GM19468 (cell line): Measurements from ENCODE around the gene PPP3CA.

Experiments used
- ATAC-seq: cut with Tn5 transposase; IDR thresholded peaks from one replicate; pipeline ENCODE4 v1.9.1; 2021; ENCODE audit warnings: mild to moderate bottlenecking, moderate library complexity, moderate number of reproducible peaks; ENCODE audit not compliant: unreplicated experiment; ENCODE audit errors: extremely low read depth

Gene PPP3CA

GRCh38 chr4:101291198-101291597 is 56.1 kb downstream of the PPP3CA start:
- no peak for ATAC-seq

- no peak for ATAC-seq
Measured at GRCh38 chr4:101290654-101291053, 56.7 kb downstream of the PPP3CA start.

- no peak for ATAC-seq
Measured at GRCh38 chr4:101289306-101289705, 58.0 kb downstream of the PPP3CA start.

GRCh38 chr4:101288365-101289145 is 58.8 kb downstream of the PPP3CA start:
- ATAC-seq: no peak

GRCh38 chr4:101287324-101287723 is 60.0 kb downstream of the PPP3CA start:
- ATAC-seq: no peak

- ATAC-seq: no peak
Measured at GRCh38 chr4:101286663-101287062, 60.7 kb downstream of the PPP3CA start.

- no peak for ATAC-seq
Measured at GRCh38 chr4:101285985-101286384, 61.3 kb downstream of the PPP3CA start.

GRCh38 chr4:101284546-101284945 is 62.8 kb downstream of the PPP3CA start:
- ATAC-seq: no peak

GRCh38 chr4:101283434-101283833 is 63.9 kb downstream of the PPP3CA start:
- ATAC-seq: no peak

- ATAC-seq: no peak
Measured at GRCh38 chr4:101282076-101282844, 65.1 kb downstream of the PPP3CA start.

GRCh38 chr4:101280866-101281600 is 66.3 kb downstream of the PPP3CA start:
- no peak for ATAC-seq

GRCh38 chr4:101279377-101279871 is 67.9 kb downstream of the PPP3CA start:
- no peak for ATAC-seq

- no peak for ATAC-seq
Measured at GRCh38 chr4:101277671-101278070, 69.7 kb downstream of the PPP3CA start.

GRCh38 chr4:101276661-101277060 is 70.7 kb downstream of the PPP3CA start:
- no peak for ATAC-seq

- peak; percentile 65 for ATAC-seq
Measured at GRCh38 chr4:101274888-101275752, 72.2 kb downstream of the PPP3CA start.

- ATAC-seq: no peak
Measured at GRCh38 chr4:101271516-101271915, 75.8 kb downstream of the PPP3CA start.

- no peak for ATAC-seq
Measured at GRCh38 chr4:101269682-101270081, 77.6 kb downstream of the PPP3CA start.

- no peak for ATAC-seq
Measured at GRCh38 chr4:101265816-101266172, 81.5 kb downstream of the PPP3CA start.

- ATAC-seq: no peak
Measured at GRCh38 chr4:101264993-101265815, 82.1 kb downstream of the PPP3CA start.
